Hypothalamus (tissue), 51 donors: ENCODE data around the gene SCNM1.
"Not testable (repeated sequence)": the region's sequence is repeated elsewhere in the genome, so short reads cannot be mapped to it uniquely, and the experiment has no call there.

Experiments
- DNase-seq, 51 donors: peaks; one replicate each; lab custom pipeline; 2025; lab: John Stamatoyannopoulos, UW

SCNM1 gene

DNA sequence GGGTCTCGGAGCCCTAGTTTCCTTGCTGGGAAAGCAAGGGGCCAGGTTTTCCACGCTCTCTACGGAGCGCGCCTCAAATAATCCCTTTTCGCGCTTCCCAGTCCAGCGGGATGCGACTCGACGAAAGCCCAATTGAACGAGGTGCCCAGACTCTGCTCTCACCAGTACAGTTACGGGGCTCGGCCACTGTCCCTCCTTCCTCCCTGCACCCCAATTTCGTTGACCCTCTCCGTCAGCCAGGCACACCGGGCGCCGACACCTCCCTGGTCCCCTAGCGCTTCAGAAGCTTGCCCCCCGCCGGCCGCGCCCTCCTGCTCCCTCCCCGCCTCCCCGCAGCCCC lies 19.9 kb upstream of the SCNM1 start:
- DNase-seq = peak in 1 of 51 donors; percentile 55

DNA sequence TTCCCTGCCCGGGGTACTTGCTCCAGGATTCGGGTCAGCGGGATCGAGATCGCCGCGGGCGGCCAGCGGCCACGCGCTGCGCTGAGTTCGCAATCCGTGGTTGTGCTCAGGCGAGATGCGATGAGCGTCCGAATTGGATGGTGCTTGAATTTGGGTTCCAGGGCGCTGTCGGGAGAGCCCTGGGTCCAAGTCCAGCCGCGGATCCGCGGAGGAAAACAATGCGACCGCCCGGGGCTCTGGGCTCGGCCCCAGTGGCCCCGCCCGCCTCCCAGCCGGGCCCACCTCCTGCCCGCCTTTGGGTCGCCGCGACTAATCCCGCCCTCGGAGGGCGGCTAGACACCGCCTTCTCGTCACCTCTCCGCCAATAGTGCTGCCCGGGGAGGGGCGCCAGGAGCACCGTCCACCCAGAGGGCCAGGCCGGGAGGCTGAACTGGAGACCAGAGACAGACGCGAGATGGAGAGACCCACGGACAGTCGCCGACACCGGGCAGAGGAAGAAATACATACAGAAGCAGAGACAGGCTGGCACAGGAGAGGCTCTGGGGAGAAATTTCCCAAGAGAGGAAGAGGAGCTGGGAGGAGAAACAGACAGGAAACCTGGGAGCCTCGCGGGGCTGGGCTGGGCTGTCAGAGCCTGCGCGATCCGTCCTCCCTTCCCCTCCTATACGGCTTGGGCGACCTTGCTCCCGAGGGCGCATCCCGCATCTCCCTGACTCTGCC lies 19.4 kb upstream of the SCNM1 start, which contains the start of gene SEMA6C:
Gene SEMA6C, minus strand, starts transcription at position 220 of the 720 bp plus-strand sequence. CDS start 4,010 bp downstream, outside the sequence.
- DNase-seq = peak; percentile 51 to 98 (median 93)

DNA sequence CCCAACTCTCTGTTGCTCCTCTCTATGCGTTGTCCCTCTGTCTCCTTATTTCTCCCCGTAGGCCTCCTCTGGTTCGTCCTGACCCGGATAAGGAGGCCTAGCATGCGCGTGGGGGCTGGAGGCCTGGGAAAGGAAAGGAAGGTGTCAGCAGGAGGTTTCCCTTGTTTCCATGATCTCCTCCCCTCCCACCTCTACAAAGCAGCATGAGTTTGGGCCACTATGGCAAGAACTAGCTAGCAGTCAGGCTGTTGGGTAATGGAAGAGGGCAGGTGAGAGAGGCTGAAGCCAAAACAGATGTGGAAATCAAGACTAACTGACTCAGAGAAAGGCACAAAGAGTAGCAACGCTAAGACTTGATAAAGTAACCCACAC lies 18.8 kb upstream of the SCNM1 start:
- DNase-seq = peak in 2 of 51 donors; percentile 47 to 68

DNA sequence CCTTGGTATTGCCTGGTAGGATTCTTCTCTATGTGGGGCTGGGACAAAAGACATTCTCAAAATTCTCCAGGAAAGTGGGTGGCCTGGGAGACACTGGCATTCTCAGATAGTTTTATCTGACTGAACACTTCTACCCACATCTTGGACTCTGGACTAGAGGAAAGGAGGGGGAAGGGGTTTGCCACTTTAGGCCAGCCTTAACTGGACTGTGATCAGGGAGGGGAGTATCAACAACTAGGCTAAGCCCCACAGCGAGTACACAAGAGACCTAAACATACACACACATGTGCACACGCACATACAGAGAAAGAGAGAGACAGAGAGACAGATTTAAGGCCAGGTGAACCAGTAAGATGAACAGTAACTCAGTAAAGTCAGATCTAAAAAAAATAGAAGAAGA lies 18.3 kb upstream of the SCNM1 start:
- no peak for DNase-seq

DNA sequence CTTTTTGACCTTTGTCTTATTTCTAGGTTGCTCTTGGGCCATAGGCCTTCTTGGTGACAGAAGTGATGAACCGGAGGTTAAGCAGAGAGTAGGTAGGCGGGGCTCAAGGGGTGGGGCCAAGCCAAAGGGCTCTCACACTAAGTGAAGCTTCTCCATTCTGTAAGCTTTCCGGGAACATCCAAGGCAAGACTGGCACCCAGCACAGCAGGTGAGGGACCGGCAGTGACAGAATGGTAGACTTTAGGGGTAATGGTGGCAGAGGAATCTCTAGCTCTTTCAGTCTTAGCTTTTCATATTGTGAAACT lies 9.5 kb upstream of the SCNM1 start, which contains the start of gene TNFAIP8L2:
Gene TNFAIP8L2, plus strand, starts transcription at position 135 of the 305 bp plus-strand sequence. CDS start 2,049 bp downstream, outside the sequence.
- peak in 6 of 51 donors; percentile 8 to 36 (median 16) for DNase-seq

DNA sequence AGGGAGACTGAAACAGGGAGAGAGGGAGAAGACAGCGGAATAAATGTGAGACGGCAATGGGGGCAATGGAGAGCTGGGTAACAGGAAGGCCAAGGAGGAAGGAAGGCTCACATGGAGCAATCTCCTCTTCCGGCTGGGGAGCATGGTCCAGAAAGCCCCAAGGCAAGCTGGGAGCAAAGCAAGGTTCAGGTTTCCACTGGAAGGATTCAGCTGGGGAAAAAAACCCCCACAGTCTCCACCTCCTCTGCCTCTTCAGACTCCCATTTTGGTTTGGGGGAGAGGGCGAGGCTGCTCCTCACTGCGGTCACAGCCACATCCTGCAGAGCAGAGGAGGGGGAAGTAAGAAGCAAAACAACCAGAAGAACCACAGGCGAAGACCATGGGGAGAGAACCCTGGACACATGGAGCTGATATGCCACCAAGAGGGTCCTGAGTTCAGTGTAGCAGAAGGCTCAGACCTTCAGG lies 8.8 kb upstream of the SCNM1 start:
- DNase-seq = peak in 3 of 51 donors; percentile 4 to 19 (median 9)

DNA sequence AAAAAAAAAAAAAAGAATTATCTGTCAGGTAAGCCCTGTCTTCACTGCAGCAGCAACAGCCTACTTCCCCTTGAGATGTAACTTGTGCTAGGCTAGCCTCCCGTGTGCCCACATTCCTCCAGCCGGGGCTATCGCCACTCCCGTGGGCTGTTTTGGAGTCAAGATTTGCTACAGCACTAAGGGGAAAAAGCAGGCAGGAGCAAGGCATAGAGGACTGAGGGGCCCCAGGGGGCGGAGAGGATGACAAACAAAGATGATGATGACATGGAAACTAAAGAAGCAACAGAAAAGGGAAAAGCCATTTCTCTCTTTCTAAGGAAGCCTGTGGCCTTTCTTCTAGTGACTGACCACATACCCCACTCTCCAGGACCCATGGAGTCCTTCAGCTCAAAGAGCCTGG lies 7.6 kb upstream of the SCNM1 start:
- DNase-seq = no peak

DNA sequence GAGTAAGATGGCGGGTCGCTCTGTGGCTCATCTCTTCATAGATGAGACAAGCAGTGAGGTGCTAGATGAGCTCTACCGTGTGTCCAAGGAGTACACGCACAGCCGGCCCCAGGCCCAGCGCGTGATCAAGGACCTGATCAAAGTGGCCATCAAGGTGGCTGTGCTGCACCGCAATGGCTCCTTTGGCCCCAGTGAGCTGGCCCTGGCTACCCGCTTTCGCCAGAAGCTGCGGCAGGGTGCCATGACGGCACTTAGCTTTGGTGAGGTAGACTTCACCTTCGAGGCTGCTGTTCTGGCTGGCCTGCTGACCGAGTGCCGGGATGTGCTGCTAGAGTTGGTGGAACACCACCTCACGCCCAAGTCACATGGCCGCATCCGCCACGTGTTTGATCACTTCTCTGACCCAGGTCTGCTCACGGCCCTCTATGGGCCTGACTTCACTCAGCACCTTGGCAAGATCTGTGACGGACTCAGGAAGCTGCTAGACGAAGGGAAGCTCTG lies 7.1 kb upstream of the SCNM1 start:
- no peak for DNase-seq

DNA sequence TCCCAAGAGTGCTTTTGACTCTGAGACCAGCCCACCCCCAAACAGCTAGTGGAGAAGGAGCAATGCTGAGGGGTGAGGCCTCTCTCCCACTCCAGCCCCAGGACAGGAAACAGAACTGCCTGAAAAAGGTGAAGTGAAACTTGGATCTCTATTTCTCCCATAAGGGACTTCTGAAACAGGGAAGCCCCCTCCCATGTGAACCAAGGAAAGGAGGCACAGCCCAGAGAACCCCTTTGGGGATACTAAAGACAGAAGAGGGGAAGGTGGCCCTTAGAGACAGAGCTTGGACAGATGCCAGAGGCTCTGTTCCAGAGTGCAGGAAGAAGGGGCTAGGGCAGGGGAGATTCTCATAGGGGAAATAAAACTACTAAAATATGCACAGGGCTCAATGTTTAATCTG lies 6.6 kb upstream of the SCNM1 start:
- no peak for DNase-seq

DNA sequence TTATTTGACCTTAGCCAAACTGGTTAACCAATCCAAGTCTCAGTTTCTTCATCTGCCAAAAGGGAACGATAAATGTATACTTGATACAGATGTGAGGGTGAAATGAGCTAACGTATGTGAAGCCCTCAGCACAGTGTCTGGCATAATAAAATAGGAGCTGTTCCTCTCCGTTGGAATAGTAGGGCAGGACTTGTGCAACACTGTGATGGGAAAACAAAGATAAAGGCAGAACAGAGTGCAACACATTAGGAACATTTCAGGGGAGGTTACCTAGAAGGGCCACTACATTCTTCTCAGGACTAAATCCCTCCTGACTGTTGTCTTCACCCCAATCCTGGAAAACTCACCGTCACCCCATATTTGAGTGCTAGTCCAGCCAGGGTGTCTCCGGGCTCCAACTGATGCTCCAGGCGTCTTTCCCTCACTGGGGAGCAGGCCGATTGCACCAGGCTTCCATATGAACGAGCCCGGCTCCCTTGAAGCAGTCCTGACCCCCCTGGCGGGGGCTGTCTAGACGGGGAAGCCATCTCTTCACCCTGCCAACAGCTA lies 1.1 kb upstream of the SCNM1 start:
- peak in 1 of 51 donors; percentile 59 for DNase-seq

DNA sequence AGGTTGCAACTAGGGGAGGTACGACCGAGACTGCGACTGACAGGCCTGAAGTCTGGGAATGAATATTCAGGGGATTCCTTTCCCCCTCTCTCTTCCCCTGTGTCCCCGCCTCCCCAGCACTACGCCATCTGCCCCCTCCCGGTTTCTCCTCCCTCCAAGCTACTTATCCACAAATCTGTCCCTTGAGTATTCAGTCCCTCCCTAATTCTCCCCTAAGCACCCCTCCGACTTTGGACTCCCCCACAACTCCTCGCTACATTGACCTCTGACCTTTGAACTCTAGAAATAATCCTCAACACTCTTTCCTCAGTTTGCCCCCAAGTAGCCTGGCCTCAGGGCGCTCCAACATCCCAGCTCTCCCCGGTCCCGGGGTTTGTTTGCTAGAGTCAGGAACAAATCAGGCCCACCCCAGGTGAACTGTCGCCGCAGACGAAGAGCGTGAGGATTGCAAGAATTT lies 635 bp upstream of the SCNM1 start:
- peak in 35 of 51 donors; percentile 16 to 92 (median 50) for DNase-seq

DNA sequence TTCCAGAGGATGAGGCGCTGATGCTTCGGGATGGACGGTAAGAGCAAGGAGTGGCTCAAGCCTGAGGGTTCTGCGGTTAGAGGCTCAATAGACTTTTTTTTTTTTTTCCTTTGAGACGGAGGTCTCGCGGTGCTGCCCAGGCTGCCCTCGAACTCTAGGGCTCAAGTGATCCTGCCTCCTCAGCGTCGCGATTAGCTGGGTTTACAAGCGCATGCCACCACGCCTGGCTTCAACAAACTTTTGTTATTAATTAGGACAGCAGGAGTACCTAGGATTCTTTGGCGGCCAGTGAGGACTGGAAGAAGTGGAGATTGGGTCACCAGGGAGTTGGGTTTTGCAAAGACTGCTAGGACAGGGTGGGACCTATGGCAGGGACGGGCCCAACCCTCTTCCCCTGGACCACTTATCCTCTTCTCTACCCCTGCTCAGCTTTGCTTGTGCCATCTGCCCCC lies 587 bp downstream of the SCNM1 start:
- no peak for DNase-seq

DNA sequence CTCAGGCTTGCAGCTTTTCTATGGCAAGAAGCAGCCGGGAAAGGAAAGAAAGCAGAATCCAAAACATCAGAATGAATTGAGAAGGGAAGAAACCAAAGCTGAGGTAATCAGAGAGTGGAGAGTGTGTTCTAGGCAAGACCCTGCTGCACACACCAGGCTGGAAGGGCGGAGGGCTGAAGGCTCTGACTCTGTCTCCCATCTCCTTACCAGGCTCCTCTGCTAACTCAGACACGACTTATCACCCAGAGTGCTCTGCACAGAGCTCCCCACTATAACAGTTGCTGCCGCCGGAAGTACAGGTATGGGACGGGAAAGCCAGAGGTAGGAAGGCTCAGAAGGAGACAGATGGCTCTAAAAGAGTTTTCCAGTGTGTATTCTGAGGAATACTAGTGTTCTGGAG lies 1.2 kb downstream of the SCNM1 start:
- DNase-seq = no peak

DNA sequence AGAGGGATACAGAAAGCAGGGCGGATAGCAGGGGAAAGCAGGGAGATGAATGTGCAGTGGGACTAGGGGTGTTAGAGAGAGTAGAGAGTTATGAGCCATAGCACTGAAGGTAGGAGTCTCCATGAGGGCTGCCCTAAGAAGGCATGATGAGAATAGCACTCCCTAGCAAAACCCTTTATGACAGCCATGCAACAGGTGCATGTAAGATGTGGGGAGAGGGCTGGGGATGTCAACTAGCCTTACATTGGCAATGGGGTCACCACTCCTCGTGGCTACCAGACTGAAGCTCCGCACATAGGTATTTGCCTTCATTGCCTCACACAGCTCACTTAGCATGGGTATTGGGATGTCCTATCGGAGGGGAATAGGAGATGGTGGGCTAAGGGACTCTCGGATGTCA lies 5.2 kb downstream of the SCNM1 start:
- DNase-seq = no peak

DNA sequence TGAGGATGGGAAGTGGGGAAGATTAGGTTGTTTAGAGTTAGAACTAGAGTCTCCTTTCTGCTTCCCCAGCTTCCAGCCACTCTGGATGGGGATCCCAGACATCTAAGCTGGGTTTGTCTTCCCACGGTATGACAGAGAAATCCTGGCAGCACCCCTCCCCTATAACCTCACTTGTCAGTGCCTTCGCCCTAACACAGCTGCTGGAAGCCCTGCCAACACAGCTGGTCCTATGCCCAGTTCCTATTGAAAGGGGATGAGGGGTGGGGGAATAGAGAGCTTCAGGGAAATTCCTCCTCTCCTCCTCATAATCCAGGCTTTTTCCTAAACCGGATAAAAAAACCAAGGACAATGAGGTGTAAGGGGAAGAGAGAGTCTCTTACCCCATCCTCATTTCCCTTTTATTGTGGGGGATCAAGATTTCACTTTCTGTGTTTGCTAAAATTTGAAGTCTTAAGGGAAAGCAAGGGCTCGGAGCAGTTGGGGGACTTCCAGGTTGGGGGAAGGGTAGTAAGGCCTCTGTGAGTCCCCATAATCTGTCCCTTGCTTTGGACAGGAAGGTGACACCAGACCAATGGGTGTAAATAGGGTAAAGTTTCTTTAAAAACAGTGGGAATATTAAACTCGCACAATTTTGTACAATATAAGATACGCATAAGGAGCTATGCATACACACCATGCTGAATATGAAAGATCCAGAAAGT lies 9.2 kb downstream of the SCNM1 start:
- peak in 38 of 51 donors; percentile 17 to 85 (median 60) for DNase-seq

DNA sequence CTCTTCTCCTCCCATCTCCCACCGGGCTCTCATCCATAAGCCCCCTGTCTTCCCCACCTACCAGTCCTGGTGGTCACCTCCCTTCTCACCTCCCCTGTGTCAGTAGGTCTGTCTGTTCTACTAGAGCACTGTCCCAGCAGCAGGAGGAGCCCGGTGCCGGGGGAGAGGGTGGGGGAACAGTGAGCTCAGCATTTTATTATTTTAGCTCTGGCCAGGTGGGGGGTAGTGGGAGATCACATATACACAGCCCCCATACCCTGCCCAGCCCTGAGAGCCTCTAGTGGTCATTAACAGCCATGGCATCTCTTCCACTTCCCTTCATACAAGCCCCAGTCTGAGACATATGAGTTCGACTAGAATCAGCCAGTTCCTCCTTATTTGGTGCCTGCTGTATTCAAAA lies 9.9 kb downstream of the SCNM1 start, which contains the start of gene TMOD4:
Gene TMOD4, minus strand, starts transcription at position 119 of the 400 bp plus-strand sequence. CDS start 1,106 bp downstream, outside the sequence.
- DNase-seq = peak in 1 of 51 donors; percentile 6

DNA sequence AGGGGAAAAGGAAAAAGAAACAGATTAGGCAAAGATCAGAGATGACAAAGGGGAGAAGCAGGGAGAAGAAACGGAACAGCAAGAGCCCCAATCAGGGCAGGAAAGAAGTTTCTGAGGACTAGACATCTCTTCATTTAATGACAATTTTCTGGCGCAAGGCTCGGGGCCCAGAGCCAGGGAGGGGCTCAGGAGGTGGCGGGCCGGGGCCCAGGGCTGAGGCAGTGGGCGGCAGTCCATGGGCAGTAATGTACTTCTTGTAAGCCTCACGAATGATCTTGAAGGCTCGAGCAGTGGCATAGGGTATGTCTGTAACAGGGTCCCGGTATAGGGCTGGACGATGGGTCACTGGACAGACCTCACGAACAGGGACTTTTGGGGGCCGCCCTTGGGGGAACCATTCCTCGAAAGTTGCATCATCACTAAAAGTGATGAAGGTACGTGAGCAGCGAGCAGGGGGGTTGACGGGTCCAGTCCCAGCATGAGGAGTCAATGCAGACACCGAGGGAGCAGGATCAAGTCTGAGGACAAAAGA lies 10.6 kb downstream of the SCNM1 start:
- DNase-seq = no peak

DNA sequence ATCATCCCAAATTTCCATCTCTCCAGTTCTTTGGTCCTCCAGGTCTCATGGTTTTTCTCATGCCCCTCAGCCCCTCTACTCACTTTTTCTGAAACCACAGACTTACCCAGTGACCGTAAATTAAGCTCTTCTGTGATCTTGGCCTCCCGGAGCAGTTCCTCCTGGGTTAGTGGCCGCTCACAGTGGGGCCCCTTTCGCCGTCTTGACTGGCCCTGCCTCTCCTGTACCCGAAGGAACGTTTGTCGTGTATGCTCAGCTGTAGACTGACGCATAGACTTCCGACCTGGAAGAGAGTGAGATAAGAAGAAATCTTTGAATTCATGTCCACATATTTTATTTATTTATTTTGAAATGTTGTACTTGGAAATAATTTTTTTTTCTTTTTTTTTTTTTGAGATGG lies 18.3 kb downstream of the SCNM1 start:
- DNase-seq = no peak

DNA sequence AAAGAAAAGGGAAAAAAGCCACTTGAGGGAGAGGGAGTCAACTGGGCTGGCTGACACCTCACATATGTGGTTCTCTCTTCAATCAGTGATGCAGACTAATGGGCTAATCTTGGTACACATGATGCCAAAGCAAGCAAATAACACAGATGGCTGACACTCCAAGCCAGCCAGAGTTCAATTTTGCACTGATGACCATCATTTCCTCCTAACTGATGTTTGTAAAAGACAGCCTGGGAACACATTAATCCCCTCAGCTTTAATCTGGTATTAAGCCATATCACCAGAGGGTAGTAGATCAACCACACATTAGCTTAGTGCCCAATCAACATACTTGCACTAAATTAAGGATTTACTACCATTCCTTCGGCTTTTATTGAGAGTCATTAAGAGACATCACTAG lies 21.3 kb downstream of the SCNM1 start:
- no peak for DNase-seq

DNA sequence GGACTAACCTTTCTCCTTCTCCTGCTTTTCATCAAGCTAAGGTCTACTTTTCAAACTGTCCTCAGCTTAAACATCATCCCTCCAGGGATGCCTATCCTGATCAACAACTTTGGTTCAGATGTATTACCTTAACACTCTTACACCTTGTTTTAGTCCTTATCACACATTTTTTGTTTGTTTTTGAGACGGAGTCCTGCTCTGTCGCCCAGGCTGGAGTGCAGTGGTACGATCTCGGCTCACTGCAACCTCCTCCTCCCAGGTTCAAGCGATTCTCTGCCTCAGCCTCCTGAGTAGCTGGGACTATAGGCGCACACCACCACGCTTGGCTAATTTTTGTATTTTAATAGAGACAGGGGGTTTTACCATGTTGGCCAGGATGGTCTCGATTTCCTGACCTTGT lies 22.7 kb downstream of the SCNM1 start:
- DNase-seq = not testable (repeated sequence)
